ENCODE measurements around the gene CAMTA2.

- no peak for TF ChIP-seq CTCF (IDR thresholded peaks at IDR 0.05)
- no peak for TF ChIP-seq POLR2A (IDR thresholded peaks at IDR 0.05)
These were observed 58.6 kb downstream of the CAMTA2 start for GRCh38 chr17:4928881-4929280.

Data from Peyer's patch (tissue), 4 donors.